Body of pancreas (tissue), 4 donors: Measurements from ENCODE around the gene UCK1. TPM values are rescaled to one million over a fixed set of nuclear protein-coding genes. Genes with fewer than 3 reads are reported as not detected.
"Not testable (repeated sequence)": the region's sequence is repeated elsewhere in the genome, so short reads cannot be mapped to it uniquely, and the experiment has no call there.

ENCODE experiments used
- ATAC-seq: fragments of 150-250 bp; one replicate; pipeline ENCODE4 v1.9.1; 2016
- DNase-seq, 4 donors: peaks; one replicate each; pipeline ENCODE4 v3.0.0-alpha.2; 2019
- H3K27ac ChIP-seq, 4 donors: fragments of 200-600 bp; sonication (generic); 1 replicate in 3 of 4; 2 replicates in 1 of 4; pipeline versions ENCODE4 v1.5.1 to v1.6.1; 2016 to 2019; ENCODE audit warnings: mild to moderate bottlenecking in 1 of 4, mixed read lengths in 1 of 4, moderate library complexity in 1 of 4
- H3K27me3 ChIP-seq, 2 donors: fragments of 200-600 bp; sonication (generic); one replicate each; pipeline ENCODE4 v1.6.0; 2016; ENCODE audit warnings: mild to moderate bottlenecking in 1 of 2
- H3K36me3 ChIP-seq, 2 donors: fragments of 200-600 bp; sonication (generic); replicated peaks in 1 of 2; 2 replicates each; pipeline ENCODE4 v1.5.1; 2016; ENCODE audit warnings: low read depth in 2 of 2; ENCODE audit not compliant: insufficient read depth in 1 of 2
- H3K4me1 ChIP-seq: fragments of 200-600 bp; sonication (generic); one replicate; pipeline ENCODE4 v1.6.0; 2016
- H3K4me3 ChIP-seq, 2 donors: fragments of 200-600 bp; sonication (generic); 1 replicate in 1 of 2; 2 replicates in 1 of 2; pipeline ENCODE4 v1.5.1; 2016 to 2019
- H3K9me3 ChIP-seq, 3 donors: fragments of 200-600 bp; sonication (generic); 1 replicate in 2 of 3; 2 replicates in 1 of 3; pipeline ENCODE4 v1.5.1; 2016
- POLR2A ChIP-seq, 3 donors: fragments of 450-650 bp; IDR thresholded peaks; one replicate each; pipeline ENCODE4 v1.6.1; 2016; ENCODE audit warnings: antibody characterized with exemption in 3 of 3, mild to moderate bottlenecking in 2 of 3
- WGBS, 2 donors: methylation state at CpG; one replicate each; pipeline ENCODE4 v1.1.5; 2017; 5-methylcytosine and 5-hydroxymethylcytosine counted together
- intact Hi-C: fragments of 100-400 bp; cut with DNase I; formaldehyde crosslinking; loops from one replicate; pipeline ENCODE4 v1.15.1; 2023
- total RNA-seq, 2 donors: library from RNA; depleted of rRNA; stranded (reverse); fragments of >200 nt; gene quantifications; one replicate each; pipeline ENCODE4 v1.1.0, GENCODE V29; 2016
- TF ChIP-seq, protein P1 (sequence below), 7 experiments: fragments of 450-650 bp in 4 of 7; fragments of 200-600 bp in 3 of 7; sonication (generic) in 3 of 7; IDR thresholded peaks; one replicate each; pipeline ENCODE4 v1.5.1; 2016 to 2019; ENCODE audit warnings: antibody characterized with exemption in 7 of 7

The UCK1 gene
- total RNA-seq, 2 donors from 2014 or later, result 16.5 to 37.1 TPM

DNA sequence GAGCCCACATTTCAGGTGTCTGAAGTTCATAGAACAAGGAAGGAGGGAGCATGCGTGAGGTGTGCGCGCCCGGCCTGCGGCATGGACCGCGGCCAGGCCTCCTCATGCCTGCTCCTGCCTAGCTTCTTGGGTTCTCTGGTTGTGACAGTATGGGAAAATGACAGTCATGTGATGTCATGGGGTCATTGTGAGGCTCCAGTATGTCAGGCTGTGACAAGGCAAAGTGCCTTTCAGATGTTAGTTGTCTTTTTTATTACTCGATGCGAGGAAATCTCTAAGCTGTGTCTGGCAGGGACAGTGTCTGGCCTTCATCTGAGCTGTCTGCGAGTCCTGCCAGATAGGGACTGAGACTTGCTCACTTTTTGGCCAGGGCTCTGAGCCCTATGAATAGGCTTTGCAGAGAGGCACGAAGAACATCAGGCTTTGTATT lies 13.3 kb downstream of the UCK1 start:
- DNase-seq (peak in 1 of 4 donors; percentile 20), ATAC-seq (no peak)
- intact Hi-C loops, result no loop called here
- Histone ChIP-seq H3K4me3 (no peak overlapping the region), H3K27me3 (no peaks in the 10 kb centered on the region), H3K4me1 (no peaks in the 10 kb centered on the region), H3K27ac (no peak overlapping the region), H3K9me3 (no peaks in the 10 kb centered on the region), H3K36me3 (peaks cover 0 to 29% of the 10 kb centered on the region in 2 donors)
- no peak for TF ChIP-seq POLR2A (IDR thresholded peaks at IDR 0.05)
- TF ChIP-seq, protein P1, sequence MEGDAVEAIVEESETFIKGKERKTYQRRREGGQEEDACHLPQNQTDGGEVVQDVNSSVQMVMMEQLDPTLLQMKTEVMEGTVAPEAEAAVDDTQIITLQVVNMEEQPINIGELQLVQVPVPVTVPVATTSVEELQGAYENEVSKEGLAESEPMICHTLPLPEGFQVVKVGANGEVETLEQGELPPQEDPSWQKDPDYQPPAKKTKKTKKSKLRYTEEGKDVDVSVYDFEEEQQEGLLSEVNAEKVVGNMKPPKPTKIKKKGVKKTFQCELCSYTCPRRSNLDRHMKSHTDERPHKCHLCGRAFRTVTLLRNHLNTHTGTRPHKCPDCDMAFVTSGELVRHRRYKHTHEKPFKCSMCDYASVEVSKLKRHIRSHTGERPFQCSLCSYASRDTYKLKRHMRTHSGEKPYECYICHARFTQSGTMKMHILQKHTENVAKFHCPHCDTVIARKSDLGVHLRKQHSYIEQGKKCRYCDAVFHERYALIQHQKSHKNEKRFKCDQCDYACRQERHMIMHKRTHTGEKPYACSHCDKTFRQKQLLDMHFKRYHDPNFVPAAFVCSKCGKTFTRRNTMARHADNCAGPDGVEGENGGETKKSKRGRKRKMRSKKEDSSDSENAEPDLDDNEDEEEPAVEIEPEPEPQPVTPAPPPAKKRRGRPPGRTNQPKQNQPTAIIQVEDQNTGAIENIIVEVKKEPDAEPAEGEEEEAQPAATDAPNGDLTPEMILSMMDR (IDR thresholded peaks at IDR 0.05), result no peak
- 82 to 100% methylated on average over 4 to 11 of the region's 11 CpGs for whole genome bisulfite sequencing, 2 donors

DNA sequence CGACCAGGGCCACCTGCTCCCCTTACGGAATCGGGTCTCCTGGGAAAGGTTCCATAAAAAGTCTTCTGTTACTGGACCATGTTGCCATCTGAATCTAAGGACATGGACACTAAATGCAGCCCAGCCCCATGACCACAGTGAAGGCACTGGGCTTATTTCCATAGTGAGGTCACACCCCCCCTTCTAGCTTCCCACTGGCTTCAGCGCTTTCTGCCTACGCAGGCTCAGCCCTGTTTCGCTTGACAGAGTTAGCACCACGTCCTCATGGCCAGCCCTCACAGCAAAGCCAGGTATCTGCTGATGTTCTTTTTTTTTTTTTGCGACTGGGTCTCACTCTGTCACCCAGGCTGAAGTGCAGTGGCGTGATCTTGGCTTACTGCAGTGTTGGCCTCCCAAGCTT lies 14.1 kb downstream of the UCK1 start:
- no peak overlapping the region for H3K4me3 ChIP-seq
- WGBS, 2 donors, result 91 to 96% methylated on average over 6 to 9 of the region's 9 CpGs
- no peaks in the 10 kb centered on the region for H3K27me3 ChIP-seq
- H3K4me1 ChIP-seq, result no peaks in the 10 kb centered on the region
- H3K9me3 ChIP-seq, result no peaks in the 10 kb centered on the region
- H3K36me3 ChIP-seq, result peaks cover 0 to 31% of the 10 kb centered on the region in 2 donors
- TF ChIP-seq, protein P1 (IDR thresholded peaks at IDR 0.05), result no peak
- TF ChIP-seq POLR2A (IDR thresholded peaks at IDR 0.05), result no peak
- intact Hi-C loops, result no loop called here
- H3K27ac ChIP-seq, result no peak overlapping the region
- ATAC-seq (no peak), DNase-seq (no peak)

DNA sequence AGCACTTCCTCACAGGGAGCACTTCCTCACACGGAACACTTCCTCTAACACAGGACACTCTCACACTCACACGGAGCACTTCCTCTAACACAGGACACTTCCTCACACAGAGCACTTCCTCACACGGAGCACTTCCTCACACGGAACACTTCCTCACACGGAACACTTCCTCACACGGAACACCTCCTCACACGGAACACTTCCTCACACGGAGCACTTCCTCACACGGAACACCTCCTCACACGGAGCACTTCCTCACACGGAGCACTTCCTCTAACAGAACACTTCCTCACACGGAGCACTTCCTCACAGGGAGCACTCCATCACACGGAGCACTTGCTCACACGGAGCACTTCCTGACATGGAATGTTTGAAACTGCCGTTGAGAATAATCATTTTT lies 15.0 kb downstream of the UCK1 start:
- intact Hi-C loops, result no loop called here
- no peak for TF ChIP-seq POLR2A (IDR thresholded peaks at IDR 0.05)
- TF ChIP-seq, protein P1 (IDR thresholded peaks at IDR 0.05), result no peak
- WGBS, 2 donors, result 81 to 87% methylated on average over 13 to 14 of the region's 15 CpGs
- Histone ChIP-seq H3K4me1 (no peaks in the 10 kb centered on the region), H3K27me3 (no peaks in the 10 kb centered on the region), H3K4me3 (no peak overlapping the region), H3K36me3 (peaks cover 0 to 37% of the 10 kb centered on the region in 2 donors), H3K27ac (no peak overlapping the region), H3K9me3 (no peaks in the 10 kb centered on the region)
- DNase-seq (no peak), ATAC-seq (no peak)

DNA sequence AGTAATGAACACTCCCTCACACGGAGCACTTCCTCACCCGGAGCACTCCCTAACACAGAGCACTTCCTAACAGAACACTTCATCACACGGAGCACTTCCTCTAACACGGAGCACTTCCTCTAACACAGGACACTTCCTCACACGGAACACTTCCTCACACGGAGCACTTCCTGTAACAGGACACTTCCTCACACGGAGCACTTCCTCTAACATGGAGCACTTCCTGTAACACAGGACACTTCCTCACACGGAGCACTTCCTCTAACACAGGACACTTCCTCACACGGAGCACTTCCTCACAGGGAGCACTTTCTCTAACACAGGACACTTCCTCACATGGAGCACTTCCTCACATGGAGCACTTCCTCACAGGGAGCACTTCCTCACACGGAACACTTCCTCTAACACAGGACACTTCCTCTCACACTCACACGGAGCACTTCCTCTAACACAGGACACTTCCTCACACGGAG lies 15.5 kb downstream of the UCK1 start:
- ATAC-seq, H3K4me3 ChIP-seq, H3K27me3 ChIP-seq, H3K9me3 ChIP-seq, H3K27ac ChIP-seq, DNase-seq, intact Hi-C loops, H3K4me1 ChIP-seq: not testable (repeated sequence)
- H3K36me3 ChIP-seq, result peaks cover 0 to 38% of the 10 kb centered on the region in 2 donors
- WGBS, 2 donors, result 78 to 100% methylated on average over 5 to 9 of the region's 12 CpGs

DNA sequence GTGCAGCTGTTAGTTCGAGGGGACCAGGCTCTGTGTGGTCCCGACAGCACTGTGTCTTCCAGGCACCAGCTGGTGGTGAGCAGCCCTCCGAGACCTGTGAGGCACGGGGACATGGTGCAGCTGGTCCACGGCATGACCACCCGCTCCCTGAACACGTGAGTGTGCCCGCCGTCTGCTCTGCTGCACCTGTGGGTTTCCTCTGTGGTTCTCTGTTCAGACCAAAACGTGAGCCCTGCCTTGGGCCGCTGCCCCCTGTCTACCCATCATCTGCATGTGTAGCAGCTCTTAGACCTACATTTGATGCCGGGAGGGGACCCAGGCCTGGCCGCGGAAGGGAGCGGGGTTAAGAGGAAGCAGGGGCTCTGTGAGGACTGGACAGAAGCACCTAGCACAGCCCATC lies 17.9 kb downstream of the UCK1 start:
- no peaks in the 10 kb centered on the region for H3K9me3 ChIP-seq
- intact Hi-C loops, result no loop called here
- ATAC-seq, result no peak
- no peaks in the 10 kb centered on the region for H3K27me3 ChIP-seq
- peaks cover 0 to 22% of the 10 kb centered on the region in 2 donors for H3K36me3 ChIP-seq
- H3K4me3 ChIP-seq, result no peak overlapping the region
- no peak overlapping the region for H3K27ac ChIP-seq
- H3K4me1 ChIP-seq, result no peaks in the 10 kb centered on the region
- WGBS, 2 donors, result 90 to 95% methylated on average over 13 to 14 of the region's 15 CpGs
- DNase-seq, result no peak
- TF ChIP-seq, protein P1 (IDR thresholded peaks at IDR 0.05), result no peak
- no peak for TF ChIP-seq POLR2A (IDR thresholded peaks at IDR 0.05)
